HUDEP-2 (cell line): Measurements from ENCODE around the gene NELFB.
A peak's percentile ranks its signal among the peaks of the same experiment; 100 is the strongest.

ENCODE experiments used
- DNase-seq, 76 experiments: peaks; one replicate each; lab custom pipeline; 2025; ENCODE audit not compliant: unreplicated experiment in 76 of 76; lab: John Stamatoyannopoulos, UW

Gene NELFB

DNA sequence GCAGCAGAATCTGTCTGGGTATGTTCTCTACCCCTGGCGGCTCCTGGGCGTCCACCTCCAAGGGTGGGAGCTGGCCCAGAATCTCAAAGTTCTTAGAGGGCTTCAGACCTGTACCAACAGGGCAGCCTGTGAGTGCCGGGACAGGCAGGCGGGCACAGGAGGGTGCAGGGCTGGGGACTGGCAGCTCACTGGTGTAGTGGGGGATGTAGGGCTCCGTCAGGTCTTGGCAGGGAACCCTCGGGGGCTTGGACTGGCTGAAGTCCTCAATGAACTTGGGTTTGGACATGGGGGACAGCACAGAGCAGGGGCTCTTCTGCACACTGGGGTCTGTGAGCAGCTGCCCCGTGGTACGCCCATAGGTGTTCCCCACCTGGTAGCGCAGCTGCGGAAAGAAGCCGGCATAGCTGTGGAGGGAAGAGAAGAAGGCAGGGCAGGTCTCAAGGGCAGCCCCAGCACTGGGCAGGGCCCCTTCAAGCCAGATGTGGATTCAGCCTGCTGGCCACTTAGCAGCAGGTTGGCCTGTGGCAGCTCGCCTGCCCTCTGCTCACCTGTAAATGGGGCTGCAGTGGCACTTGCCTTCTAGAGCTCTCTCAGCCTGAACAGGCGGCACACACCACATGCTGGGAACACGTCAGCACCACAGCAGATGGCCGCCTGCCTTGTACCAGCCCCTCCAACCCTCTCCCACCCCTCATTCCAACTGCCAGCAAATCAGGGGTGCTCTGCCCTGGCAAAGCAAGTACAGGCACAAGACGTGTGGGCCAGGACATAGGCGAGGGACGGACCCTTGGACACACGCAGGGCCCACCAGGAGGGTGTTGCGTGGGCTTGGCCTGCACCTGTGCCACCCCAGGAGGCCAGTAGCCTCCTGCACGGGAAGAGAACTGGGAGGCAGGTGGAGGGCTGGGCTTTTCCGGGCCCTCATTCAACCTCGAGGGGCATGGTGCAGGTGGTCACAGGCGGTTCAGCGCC is 9.4 kb upstream of the NELFB start:
- no peak for DNase-seq

DNA sequence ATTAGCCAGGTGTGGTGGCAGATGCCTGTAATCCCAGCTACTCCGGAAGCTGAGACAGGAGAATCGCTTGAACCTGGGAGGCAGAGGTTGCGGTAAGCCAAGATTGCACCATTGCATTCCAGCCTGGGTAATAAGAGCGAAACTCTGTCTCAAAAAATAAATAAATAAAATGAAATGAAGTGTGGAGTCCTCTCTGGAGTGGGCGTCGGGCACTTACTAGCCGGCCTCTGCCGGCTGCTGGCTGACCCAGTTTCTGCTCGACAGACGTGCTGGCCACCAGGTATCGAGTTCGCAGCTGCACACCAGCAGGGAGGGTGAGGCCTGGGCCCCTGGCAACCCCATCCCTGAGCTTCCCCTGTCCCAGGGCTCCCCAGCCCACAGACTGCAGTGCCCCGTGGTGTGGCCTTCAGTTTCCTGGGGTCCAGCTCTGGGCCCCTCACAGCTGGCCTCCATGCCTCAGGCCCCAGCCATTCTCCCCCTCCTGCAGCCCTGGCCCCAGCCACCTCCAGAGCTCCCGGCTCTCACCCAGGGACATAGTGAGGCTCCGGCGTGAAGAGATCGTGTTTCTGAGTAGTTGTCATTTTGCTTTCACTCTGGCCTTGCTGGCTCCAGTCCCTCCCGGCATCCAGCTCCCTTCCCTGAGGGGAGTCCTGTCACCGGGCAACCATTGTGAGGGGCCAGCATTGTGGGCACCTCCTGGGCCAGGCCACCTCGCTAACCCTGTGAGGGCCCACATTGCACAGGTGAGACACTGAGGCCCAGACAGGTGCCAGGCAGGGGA is 7.8 kb upstream of the NELFB start:
- no peak for DNase-seq

DNA sequence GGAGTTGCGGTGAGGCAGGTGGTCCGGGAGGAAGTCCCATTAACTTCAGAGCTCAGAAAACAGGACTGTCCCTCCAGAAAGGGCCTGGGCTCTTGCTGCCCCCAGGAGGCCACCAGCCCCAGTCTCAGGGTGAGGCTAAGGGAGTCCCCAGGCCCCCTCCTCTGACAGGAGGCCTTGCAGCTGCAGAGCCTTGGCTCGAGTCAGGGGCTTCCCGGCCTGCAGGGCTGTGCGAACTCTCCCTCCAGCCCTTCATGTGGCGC is 7.3 kb upstream of the NELFB start:
- no peak for DNase-seq

DNA sequence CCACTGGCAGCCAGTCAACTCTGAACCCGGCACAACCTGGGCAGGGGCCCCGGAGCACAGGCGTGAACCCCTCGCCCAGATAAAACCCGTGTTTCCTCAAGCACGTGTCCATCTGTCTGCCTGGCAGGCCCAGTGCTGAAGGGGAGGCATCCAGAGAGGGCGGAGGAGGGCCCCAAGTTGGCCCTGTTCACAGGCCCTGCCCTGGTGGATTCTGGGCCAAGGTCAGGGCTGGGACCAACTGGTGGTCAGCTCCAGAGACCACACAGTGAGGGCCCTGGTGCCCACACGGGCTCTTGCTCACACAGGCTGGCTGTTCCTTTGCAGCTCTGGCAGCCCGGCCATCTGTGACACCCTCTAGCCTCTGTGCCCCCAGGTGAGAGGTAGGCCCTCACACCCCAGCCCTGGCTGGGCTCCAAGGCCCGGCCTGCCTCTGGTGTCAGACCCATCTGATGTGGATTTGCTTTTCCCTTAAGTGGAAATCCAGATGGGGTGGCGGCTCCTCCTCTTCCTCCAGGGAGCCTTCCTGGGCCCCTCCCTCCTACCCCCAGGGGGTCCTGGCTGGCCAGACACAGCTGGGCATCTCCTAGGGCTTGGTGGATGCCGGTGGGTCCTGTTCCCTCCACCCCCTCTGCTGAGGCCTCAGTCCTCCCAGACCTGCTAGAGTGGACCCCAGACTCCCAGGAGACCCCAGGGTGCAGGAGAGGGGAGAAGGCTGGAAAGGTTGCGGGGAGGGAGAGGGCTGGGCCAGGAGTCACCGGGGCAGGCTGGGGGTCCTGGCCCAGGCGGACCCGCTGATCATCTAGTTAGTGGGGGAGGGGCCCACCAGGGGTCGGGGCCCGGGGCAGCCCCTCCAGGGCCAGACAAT is 4.6 kb upstream of the NELFB start:
- peak in 71 of 76 experiments; percentile 12 to 86 (median 64) for DNase-seq

DNA sequence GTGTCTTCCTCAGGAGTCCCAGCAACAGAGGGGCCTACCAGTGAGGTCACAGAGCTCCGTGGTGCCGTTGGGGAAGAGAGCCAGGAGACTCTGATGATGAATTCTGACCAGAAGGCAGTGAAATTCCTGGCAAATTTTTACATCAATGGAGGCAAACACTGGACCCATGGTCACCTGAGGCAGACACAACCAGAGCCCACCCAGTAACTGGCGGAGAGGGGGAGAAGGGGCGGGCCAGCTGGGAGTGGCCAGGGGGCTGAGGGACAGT is 4.0 kb upstream of the NELFB start, which contains the start of gene STPG3:
TSS of gene STPG3 (plus strand) at position 93 of the 268 bp plus-strand sequence. CDS start at position 94, 1 bp downstream.
- no peak for DNase-seq

DNA sequence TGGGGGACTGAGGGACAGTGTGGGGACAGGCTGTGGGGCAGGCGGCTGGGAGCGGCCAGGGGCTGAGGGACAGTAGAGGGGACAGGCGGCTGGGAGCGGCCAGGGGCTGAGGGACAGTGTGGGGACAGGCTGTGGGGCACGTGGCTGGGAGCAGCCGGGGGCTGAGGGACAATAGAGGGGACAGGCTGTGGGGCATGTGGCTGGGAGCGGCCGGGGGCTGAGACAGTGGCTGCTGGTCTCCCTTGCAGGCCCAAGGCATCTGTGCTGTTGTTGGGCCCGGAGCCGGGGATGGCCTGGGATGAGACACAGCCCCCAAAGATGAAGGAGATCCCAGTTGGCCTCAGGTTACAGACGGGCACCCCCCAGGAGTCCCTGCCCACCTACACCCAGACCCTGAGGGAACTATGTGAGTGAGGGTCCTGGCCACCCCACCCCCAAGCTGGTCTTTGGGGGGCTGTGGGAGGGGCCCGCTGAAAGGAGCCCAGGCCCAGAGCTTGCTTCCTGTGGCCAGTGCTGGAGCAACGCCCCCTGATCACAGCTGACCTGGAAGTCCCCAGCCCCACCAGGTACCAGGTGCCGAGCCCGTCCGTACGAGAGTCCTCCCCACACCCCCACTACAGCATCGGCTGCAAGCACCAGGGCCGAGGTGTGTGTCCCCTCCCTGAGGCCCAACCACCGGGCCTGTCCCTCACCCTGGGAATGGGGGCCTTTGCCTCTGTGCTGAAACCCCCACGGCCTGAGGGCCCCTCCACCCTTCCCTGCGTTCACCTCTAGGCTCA is 3.4 kb upstream of the NELFB start:
- no peak for DNase-seq

DNA sequence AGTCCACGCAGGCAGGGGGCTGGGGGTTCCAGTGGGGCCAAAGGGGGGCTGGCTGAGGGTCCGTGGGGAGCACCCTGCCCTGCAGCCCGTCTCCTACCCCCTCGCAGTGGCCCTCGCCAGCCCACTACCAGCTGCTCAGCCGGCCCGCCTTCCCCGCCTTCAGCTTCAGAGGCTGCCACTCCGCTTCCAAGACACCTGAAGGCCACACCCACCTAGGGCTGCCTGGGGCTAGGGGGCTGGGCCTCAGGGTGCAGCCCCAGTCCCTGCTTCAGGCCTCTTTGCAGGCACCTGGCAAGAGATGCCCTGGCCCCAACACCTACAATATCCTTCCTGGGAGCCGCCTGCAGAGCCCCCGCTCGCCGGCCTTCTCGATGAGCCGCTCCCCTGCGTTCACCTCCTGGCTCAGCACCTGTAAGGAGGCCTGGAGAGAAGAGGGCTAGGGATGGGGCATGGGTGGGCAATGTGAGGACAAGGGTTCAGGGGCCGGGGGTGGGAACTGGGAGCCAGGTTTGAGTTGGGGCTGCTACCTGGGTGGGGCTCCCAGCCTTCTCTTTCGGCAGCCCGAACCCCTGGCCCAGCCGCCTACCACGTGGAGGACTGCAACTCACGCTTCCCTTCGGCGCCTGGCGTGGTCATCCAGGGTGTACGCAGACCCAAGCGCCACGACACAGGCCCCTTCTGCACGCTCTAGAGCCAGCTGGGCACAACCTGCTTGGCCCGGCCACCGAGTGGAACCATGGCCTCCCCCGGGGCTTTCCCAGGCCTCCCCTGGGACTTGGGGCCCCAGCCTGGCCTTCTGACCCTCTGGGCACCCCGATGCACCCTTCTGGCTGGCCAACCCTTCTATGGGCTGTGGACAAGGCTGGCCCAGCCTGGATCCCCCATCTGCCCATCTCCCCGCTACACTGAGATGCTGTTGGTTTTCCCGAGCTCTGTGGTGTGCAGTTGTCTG is 2.3 kb upstream of the NELFB start:
- no peak for DNase-seq

DNA sequence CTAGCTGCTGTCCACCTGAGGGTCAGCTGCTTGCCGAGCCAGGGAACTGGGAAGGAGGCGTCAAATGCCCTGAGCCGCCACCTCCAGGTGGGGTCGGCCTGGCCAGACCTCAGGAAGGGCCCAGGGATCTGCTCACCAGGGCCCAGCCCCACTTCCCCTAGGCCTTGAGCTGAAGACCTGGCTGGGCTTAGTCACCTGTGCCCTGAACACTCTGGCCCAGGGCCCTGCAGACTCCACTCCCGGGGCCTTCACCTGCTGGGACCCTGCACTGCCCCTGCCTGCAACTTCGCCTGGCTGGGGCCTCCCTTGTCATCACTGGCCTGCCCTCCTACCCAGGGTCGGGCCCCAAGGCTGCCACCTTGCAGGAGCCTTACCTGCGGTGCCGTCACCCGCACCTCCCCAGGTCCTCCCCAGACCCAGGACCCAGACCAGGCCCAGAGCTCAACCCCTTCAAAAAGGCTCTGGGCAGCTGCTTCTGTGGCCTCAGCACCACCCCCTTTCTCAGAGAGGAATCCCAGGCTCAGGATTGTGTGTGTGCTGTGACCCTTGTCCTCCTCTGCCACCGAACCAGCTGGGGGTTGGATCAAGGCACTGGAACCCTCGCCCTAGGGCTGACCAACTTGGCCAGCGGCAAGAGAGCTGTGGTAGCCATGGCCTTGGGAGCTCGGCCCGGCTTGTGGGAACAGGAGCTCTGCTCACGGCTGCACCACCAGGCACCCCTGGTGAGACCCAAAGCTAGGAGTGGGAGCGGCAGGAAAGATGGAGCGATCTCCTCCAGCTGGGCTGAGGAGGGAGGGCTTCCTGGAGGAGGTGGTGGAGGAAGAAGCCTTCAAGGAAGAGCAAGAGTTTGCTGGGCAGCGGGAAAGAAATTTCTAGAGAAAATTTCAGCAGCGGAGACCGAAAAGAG is 1.2 kb upstream of the NELFB start:
- no peak for DNase-seq

DNA sequence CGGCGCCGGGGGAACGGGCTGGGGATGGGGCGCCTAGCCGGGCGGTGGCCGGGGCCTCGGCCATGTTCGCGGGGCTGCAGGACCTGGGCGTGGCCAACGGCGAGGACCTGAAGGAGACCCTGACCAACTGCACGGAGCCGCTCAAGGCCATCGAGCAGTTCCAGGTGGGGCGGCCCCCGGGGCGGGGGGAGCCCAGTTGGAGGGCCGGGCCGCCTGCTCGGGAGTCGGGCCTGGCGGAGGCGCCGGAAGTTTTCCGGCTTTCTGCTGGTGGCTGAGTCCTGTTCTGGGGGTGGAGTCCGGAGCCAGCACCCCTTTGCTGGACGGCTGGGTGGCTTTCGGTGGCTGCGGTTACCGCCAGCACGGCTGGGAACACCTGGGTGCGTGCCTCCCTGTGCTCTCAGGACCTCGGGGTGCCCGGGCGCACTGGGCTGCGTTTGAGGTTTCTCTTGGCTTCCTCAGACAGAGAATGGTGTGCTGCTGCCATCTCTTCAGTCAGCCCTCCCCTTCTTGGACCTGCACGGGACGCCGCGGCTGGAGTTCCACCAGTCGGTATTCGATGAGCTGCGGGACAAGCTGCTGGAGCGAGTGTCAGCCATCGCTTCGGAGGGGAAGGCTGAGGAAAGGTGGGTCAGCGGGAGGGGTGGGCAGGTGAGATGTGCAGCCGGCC is 454 bp downstream of the NELFB start:
- DNase-seq = peak in 13 of 76 experiments; percentile 29 to 76 (median 53)

DNA sequence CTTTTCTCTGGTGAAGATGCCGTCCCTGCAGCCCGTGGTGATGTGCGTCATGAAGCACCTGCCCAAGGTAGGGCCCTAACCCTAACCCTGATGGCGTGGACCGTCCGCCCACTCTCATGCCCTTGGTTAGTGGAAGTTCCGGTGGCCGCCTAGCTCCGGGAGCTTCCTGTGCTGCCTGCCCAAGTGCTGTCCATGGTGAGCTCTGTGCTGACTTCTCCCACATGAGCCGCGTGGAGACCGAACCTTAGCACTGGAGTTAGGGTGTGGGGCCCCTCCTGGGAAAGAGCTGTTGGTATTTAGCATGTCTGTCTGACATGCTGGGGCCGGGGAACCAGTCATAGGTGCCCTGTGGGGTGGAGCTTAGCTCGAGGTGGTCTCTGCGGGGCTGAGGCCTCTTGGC is 1.2 kb downstream of the NELFB start:
- no peak for DNase-seq

DNA sequence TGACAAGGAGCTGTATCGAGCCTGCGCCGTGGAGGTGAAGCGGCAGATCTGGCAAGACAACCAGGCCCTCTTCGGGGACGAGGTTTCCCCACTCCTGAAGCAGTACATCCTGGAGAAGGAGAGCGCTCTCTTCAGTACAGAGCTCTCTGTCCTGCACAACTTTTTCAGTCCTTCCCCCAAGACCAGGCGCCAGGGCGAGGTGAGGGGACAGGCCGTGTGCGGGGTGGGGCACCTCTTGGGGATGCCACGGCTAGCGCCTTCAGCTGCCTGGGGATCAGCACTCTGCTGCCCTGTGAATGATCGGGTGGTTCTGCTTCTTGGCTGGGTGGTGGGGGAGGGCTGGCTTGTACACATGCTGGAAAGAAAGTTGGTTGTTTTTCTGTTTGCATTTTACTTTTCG is 1.7 kb downstream of the NELFB start:
- no peak for DNase-seq

DNA sequence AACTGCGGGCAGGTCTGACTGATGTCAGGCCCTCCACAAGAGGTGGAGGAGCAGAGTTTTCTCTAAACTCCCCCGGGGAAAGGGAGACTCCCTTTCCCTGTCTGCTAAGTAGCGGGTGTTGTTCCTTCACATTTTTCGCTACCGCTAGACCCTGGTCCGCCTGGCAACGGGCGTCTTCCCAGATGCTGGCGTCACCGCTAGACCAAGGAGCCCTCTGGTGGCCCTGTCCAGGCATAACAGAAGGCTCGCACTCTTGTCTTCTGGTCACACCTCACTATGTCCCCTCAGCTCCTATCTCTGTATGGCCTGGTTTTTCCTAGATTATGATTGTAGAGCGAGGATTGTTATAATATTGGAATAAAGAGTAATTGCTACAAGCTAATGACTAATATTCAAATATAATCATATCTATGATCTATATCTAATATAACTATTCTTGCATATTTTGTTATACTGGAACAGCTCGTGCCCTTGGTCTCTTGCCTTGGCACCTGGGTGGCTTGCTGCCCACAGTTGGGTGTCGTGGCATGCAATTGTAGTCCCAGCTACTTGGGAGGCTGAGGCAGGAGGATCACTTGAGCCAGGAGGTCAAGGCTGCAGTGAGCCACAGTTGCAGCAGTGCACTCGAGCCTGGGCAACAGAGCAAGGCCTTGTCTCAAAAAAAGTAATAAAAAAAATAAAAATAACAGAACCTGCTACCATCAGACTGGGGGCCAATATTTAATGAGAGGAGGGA is 7.2 kb downstream of the NELFB start:
- DNase-seq = peak in 9 of 76 experiments; percentile 9 to 41 (median 25)

DNA sequence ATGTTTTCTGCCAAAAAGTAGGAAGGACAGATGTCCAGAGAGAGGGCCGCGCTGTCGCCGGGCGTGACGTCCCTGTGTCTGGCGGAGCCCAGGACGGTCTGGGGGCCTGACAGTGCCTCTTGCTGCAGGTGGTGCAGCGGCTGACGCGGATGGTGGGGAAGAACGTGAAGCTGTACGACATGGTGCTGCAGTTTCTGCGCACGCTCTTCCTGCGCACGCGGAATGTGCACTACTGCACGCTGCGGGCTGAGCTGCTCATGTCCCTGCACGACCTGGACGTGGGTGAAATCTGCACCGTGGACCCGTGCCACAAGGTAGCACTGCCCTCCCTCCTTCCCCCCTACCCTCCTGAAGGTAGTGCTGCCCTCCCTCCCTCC is 7.8 kb downstream of the NELFB start:
- no peak for DNase-seq

DNA sequence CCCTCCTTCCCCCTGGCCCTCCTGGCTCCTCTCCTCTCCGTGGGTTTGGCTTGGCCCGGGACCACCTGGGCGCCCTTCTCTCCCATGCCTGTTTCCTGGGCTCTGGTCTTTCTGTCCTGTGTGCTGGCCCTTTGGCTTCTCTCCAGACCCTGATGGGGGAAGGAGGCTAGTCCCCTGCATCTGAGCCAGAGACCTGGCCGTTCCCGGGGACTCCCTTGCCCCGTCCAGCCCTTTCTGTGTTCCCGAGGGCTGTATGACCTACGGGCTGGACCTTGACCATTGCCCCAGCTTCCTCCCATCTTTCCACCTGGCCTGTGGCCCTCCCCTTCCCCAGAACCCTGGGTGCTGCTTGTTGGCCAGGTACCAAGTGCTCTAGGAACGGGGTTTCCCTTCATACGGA is 8.4 kb downstream of the NELFB start:
- DNase-seq = no peak

DNA sequence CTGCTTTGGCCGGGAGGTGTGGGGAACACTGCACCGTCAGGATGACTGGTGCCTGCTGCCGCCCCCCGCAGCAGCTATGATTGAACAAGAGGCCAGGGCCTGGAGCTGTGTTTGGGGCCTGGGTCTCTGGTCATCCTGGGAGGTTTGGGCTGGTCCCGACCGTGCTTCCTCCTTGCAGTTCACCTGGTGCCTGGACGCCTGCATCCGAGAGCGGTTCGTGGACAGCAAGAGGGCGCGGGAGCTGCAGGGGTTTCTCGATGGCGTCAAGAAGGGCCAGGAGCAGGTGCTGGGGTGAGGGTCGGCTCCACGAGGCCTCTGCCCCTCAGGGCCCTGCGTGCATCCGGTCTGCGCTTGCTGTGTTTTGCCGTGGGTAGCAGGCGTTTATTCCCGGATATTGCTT is 8.9 kb downstream of the NELFB start:
- DNase-seq = no peak

DNA sequence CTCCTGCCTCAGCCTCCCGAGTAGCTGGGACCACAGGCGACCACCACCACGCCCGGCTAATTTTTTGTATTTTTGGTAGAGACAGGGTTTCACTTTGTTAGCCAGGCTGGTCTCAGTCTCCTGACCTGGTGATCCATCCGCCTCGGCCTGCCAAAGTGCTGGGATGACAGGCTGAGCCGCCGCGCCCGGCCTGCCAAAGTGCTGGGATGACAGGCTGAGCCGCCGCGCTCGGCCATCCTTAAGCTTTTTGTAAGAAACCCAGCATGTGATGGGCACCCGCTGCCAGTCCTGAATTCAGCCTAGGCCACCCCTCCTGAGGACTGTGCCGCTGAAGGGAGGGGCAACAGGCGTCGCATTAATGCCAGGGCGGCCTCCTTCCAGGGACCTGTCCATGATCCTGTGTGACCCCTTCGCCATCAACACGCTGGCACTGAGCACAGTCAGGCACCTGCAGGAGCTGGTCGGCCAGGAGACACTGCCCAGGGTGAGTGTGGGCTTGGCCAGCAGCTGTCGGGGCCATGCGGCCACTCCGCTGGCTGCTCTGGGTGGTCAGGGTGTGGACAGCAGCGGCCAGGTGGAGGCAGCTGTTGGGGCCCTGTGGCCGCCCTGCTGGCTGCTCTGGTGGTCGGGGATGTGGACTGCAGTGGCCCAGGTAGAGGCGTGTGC is 10.5 kb downstream of the NELFB start:
- no peak for DNase-seq

DNA sequence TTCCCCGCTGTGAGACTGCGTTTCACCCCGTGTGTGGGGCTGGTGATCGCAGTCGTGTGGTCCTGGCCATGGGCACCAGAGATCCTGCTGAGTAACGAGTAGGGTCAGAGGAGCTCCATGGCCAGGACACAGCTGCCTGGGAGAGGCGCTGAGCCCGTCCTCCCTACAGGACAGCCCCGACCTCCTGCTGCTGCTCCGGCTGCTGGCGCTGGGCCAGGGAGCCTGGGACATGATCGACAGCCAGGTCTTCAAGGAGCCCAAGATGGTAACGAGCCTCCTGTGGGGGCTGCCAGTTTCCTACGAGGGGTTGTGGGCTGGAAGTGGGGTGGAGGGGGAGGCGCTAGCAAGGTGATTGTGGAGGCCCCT is 11.0 kb downstream of the NELFB start:
- DNase-seq = no peak
